Mesendoderm (in vitro differentiated cells): ENCODE results near the gene ZNF764.
A peak's percentile ranks its signal among the peaks of the same experiment; 100 is the strongest.
"Not testable (repeated sequence)": the region's sequence is repeated elsewhere in the genome, so short reads cannot be mapped to it uniquely, and the experiment has no call there.

Experiments used
- DNase-seq: peaks from one replicate; pipeline ENCODE4 v3.0.0; 2013
- H2AK5ac ChIP-seq: 2 replicates; pipeline ENCODE4 v1.6.1; 2013; ENCODE audit warnings: low read length, inconsistent platforms
- H2BK120ac ChIP-seq: 2 replicates; pipeline ENCODE4 v1.6.1; 2013; ENCODE audit warnings: low read depth, mild to moderate bottlenecking, low read length, moderate library complexity, mixed read lengths
- H2BK15ac ChIP-seq: replicated peaks from 2 replicates; pipeline ENCODE4 v1.6.1; 2013; ENCODE audit warnings: low read depth, mild to moderate bottlenecking, moderate library complexity
- H2BK5ac ChIP-seq: 2 replicates; pipeline ENCODE4 v1.6.1; 2013; ENCODE audit warnings: low read length, inconsistent platforms
- H3K18ac ChIP-seq: 2 replicates; pipeline ENCODE4 v1.6.1; 2013; ENCODE audit warnings: mild to moderate bottlenecking, low read length, mixed read lengths
- H3K23ac ChIP-seq: one replicate; pipeline ENCODE4 v1.6.1; 2013; ENCODE audit warnings: low read length
- H3K27ac ChIP-seq: 2 replicates; pipeline ENCODE4 v1.5.1; 2013; ENCODE audit warnings: low read depth, mild to moderate bottlenecking, inconsistent platforms, low read length, moderate library complexity
- H3K27me3 ChIP-seq: 2 replicates; pipeline ENCODE4 v1.6.1; 2013; ENCODE audit warnings: low read length, control low read depth, mild to moderate bottlenecking, inconsistent platforms; ENCODE audit not compliant: insufficient read depth, poor library complexity
- H3K36me3 ChIP-seq: 2 replicates; pipeline ENCODE4 v1.6.1; 2013; ENCODE audit warnings: low read length, inconsistent platforms; ENCODE audit not compliant: control insufficient read depth, insufficient read depth
- H3K4ac ChIP-seq: one replicate; pipeline ENCODE4 v1.6.1; 2013; ENCODE audit warnings: low read depth, mild to moderate bottlenecking, low read length, moderate library complexity
- H3K4me1 ChIP-seq: 2 replicates; pipeline ENCODE4 v1.6.1; 2013; ENCODE audit warnings: low read depth, low read length, inconsistent platforms; ENCODE audit not compliant: control insufficient read depth
- H3K4me2 ChIP-seq: 2 replicates; pipeline ENCODE4 v1.6.1; 2013; ENCODE audit warnings: low read length
- H3K4me3 ChIP-seq: 2 replicates; pipeline ENCODE4 v1.5.1; 2013; ENCODE audit warnings: mild to moderate bottlenecking, low read length
- H3K56ac ChIP-seq: one replicate; pipeline ENCODE4 v1.6.1; 2013; ENCODE audit warnings: low read length
- H3K79me1 ChIP-seq: 2 replicates; pipeline ENCODE4 v1.6.1; 2013; ENCODE audit warnings: low read length, inconsistent platforms
- H3K79me2 ChIP-seq: 2 replicates; pipeline ENCODE4 v1.6.1; 2013; ENCODE audit warnings: mild to moderate bottlenecking, low read length; ENCODE audit not compliant: control insufficient read depth, insufficient read depth
- H3K9ac ChIP-seq: 2 replicates; pipeline ENCODE4 v1.6.1; 2013; ENCODE audit warnings: low read length, inconsistent platforms
- H4K5ac ChIP-seq: one replicate; pipeline ENCODE4 v1.6.1; 2013; ENCODE audit warnings: low read length
- H4K8ac ChIP-seq: one replicate; pipeline ENCODE4 v1.6.1; 2013; ENCODE audit warnings: low read depth, mild to moderate bottlenecking, control low read depth, low read length, moderate library complexity
- WGBS: extraction: QIAGEN DNeasy Blood & Tissue Kit; methylation state at CpG from one replicate; pipeline ENCODE4 v1.1.7; 2013; ENCODE audit warnings: low lambda C conversion rate, missing lambda C conversion rate; ENCODE audit not compliant: insufficient coverage; ENCODE audit errors: extremely low coverage; 5-methylcytosine and 5-hydroxymethylcytosine counted together

Gene ZNF764

DNA sequence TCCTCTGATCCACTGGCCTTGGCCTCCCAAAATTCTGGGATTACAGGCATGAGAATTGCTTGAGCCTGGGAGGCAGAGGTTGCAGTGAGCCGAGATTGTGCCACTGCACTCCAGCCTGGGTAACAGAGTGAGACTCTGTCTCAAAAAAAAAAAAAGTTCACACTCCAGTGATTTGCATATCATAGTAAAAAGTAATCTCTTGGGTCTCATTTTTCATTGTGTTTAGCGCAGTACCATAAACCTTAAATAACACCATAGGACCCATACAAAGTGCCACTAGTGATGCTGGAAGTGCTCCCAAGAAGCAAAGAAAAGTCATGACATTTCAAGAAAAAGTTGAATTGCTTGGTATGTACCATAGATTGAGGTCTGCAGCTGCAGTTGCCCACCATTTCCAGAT lies 31.4 kb upstream of the ZNF764 start:
- H2BK120ac ChIP-seq, H3K36me3 ChIP-seq, H3K9ac ChIP-seq, H3K4me2 ChIP-seq, H2BK5ac ChIP-seq, H3K27ac ChIP-seq, H4K8ac ChIP-seq, H3K27me3 ChIP-seq, H3K23ac ChIP-seq, H2BK15ac ChIP-seq, H4K5ac ChIP-seq, H3K18ac ChIP-seq, H3K4me3 ChIP-seq, H3K4ac ChIP-seq, H2AK5ac ChIP-seq, H3K4me1 ChIP-seq, H3K79me2 ChIP-seq, DNase-seq, H3K79me1 ChIP-seq, H3K56ac ChIP-seq: not testable (repeated sequence)
- WGBS: no CpG with 5 or more reads among the region's 2 CpGs

DNA sequence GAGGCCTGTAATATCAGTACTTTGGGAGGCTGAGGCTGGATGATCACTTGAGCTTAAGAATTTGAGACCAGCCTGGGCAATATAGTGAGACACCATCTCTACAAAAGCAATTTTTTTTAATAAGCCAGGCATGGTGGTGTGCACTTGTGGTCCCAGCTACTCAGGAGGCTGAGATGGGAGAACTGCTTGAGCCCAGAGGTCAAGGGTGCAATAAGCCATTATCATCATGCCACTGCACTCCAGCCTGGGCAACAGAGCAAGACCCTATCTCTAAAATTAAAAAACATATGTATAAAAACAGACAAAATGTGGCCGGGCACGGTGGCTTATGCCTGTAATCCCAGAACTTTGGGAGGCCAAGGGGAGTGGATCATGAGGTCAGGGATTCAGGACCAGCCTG lies 30.5 kb upstream of the ZNF764 start:
- H2BK120ac ChIP-seq: no peak overlapping the region
- no peak overlapping the region for H3K9ac ChIP-seq
- no peak overlapping the region for H3K4me2 ChIP-seq
- no peak overlapping the region for H3K27ac ChIP-seq
- no peak overlapping the region for H3K18ac ChIP-seq
- no peaks in the 10 kb centered on the region for H3K36me3 ChIP-seq
- H3K23ac ChIP-seq: no peak overlapping the region
- H4K8ac ChIP-seq: no peak overlapping the region
- WGBS: no CpG with 5 or more reads among the region's 2 CpGs
- H4K5ac ChIP-seq: no peak overlapping the region
- H3K56ac ChIP-seq: no peak overlapping the region
- no peaks in the 10 kb centered on the region for H3K27me3 ChIP-seq
- no peak overlapping the region for H2BK15ac ChIP-seq
- peaks cover 2% of the 10 kb centered on the region for H3K79me1 ChIP-seq
- no peaks in the 10 kb centered on the region for H3K4me1 ChIP-seq
- no peak for DNase-seq
- H3K4ac ChIP-seq: no peak overlapping the region
- H2BK5ac ChIP-seq: no peak overlapping the region
- no peak overlapping the region for H2AK5ac ChIP-seq
- no peak overlapping the region for H3K4me3 ChIP-seq
- H3K79me2 ChIP-seq: peaks cover 5% of the 10 kb centered on the region

DNA sequence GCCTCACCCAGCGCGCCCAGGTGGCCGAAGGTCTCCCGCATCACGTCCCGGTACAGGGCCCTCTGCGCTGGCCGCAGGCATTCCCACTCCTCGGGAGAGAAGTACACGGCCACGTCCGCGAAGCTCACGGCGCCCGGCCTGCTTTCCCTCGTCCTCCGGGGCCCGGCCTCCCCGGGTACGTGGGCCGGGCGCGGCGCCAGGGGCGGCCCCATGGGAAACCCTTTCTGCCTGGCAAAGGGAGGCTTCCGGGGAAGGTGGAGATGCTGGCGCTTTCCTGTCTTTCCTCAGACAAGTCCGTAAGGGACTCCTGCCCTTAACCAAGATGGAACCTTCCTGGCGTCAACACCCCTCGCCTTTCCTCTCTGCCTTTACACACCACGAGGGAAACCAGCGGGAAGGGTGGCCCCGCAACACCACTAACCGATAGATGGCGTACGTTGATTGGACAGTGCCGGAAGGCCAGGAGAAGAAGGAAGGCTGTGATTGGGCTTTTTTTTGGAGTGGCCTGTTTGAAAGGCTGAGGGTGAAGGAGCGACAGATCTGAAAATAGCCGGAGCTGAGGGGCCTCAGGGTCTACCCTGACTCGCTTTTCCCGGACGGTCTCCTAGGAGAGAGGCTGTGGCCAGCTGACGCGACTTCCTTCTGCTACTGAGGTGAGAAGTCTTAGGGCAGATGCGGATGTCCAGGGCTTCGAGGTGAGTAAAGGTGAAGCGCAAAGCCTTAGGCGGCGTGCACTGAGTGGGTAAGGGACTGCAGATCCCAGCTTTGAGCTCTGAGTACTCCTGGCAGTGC lies 27.4 kb upstream of the ZNF764 start, which contains the start of gene ZNF785:
Gene ZNF785 (minus strand): TSS at position 298 of the 792 bp plus-strand sequence. CDS start 86 bp downstream, at position 212.
- H3K36me3 ChIP-seq: peaks cover 2% of the 10 kb centered on the region
- H3K4me3 ChIP-seq: peak within 1 kb of the TSS; percentile 89
- H3K23ac ChIP-seq: peak within 1 kb of the TSS; percentile 99
- peaks cover 5% of the 10 kb centered on the region for H3K79me2 ChIP-seq
- DNase-seq: peak; percentile 100
- peak within 1 kb of the TSS; percentile 91 for H4K5ac ChIP-seq
- peak within 1 kb of the TSS; percentile 52 for H2BK120ac ChIP-seq
- H3K27ac ChIP-seq: peak within 1 kb of the TSS; percentile 91
- peak within 1 kb of the TSS; percentile 90 for H2BK5ac ChIP-seq
- WGBS: no CpG with 5 or more reads among the region's 50 CpGs
- H3K56ac ChIP-seq: peak within 1 kb of the TSS; percentile 98
- peaks cover 2% of the 10 kb centered on the region for H3K79me1 ChIP-seq
- peak within 1 kb of the TSS; percentile 42 for H4K8ac ChIP-seq
- peak within 1 kb of the TSS; percentile 92 for H3K18ac ChIP-seq
- H3K9ac ChIP-seq: peak within 1 kb of the TSS; percentile 97
- no peak within 1 kb of the TSS for H2BK15ac ChIP-seq
- H2AK5ac ChIP-seq: peak within 1 kb of the TSS; percentile 58
- peak within 1 kb of the TSS; percentile 99 for H3K4ac ChIP-seq
- H3K4me1 ChIP-seq: no peaks in the 10 kb centered on the region
- H3K27me3 ChIP-seq: no peaks in the 10 kb centered on the region
- peak within 1 kb of the TSS; percentile 90 for H3K4me2 ChIP-seq

DNA sequence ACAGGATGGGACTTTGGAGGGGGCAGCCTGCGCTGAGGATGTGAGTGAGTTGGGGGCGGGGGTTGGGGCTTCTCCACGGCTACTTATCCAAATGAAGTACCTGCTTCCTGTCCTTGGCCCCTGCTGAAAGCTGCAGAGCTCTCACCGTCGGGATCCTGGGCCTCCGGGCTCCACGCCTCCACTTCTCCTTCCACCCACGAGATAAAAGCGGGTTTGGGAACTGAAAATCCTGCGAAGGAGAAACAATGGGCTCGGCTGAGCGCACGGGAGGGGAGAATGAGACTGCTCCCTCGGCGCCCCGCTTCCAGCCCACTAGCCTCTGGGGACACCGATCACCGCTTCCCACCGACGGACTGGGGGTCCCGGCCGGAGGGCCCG lies 26.8 kb upstream of the ZNF764 start:
- H2BK15ac ChIP-seq: no peak overlapping the region
- no peak overlapping the region for H2AK5ac ChIP-seq
- peaks cover 2% of the 10 kb centered on the region for H3K36me3 ChIP-seq
- peak overlapping the region; percentile 91 for H3K27ac ChIP-seq
- peak overlapping the region; percentile 98 for H3K56ac ChIP-seq
- peak overlapping the region; percentile 89 for H3K4me3 ChIP-seq
- peak overlapping the region; percentile 42 for H4K8ac ChIP-seq
- peaks cover 5% of the 10 kb centered on the region for H3K79me2 ChIP-seq
- H3K27me3 ChIP-seq: no peaks in the 10 kb centered on the region
- DNase-seq: peak; percentile 70
- no peaks in the 10 kb centered on the region for H3K4me1 ChIP-seq
- H3K23ac ChIP-seq: peak overlapping the region; percentile 99
- H4K5ac ChIP-seq: peak overlapping the region; percentile 91
- peak overlapping the region; percentile 90 for H2BK5ac ChIP-seq
- peak overlapping the region; percentile 90 for H3K4me2 ChIP-seq
- H3K79me1 ChIP-seq: peaks cover 2% of the 10 kb centered on the region
- peak overlapping the region; percentile 99 for H3K4ac ChIP-seq
- peak overlapping the region; percentile 92 for H3K18ac ChIP-seq
- WGBS: no CpG with 5 or more reads among the region's 23 CpGs
- peak overlapping the region; percentile 52 for H2BK120ac ChIP-seq
- H3K9ac ChIP-seq: peak overlapping the region; percentile 97

DNA sequence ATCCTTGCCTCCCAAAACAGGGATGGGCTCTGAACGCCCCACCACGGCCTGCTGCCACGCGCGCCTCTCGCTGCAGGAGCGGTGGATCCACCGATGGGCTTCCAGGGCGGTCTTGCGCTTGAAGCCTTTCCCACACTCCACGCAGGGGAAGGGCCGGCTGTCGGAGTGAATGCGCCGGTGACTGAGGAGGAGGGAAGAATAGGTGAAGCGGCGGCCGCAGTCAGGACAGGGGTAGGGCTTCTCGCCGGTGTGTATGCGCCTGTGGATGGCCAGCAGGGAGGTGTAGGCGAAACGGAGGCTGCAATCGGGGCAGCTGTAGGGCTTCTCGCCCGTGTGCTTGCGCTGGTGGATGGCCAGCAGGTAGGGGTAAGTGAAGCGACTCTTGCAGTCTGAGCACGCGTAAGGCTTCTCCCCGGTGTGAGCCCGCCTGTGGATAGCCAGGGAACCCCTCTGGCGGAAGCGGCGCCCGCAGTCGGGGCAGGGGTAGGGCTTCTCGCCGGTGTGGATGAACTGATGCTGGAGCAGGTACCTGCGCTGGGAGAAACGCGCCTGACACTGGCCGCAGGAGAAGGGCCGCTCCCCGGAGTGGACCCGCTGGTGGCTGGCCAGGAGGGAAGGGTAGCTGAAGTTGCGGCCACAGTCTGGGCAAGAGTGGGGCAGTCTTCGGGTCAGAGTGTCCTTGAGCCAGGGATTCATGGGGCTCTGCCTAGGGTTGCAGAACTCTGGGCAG lies 24.6 kb upstream of the ZNF764 start:
- no peak overlapping the region for H4K8ac ChIP-seq
- no peaks in the 10 kb centered on the region for H3K4me1 ChIP-seq
- no peak overlapping the region for H3K27ac ChIP-seq
- H3K4me2 ChIP-seq: no peak overlapping the region
- H2BK120ac ChIP-seq: no peak overlapping the region
- peaks cover 2% of the 10 kb centered on the region for H3K36me3 ChIP-seq
- peaks cover 2% of the 10 kb centered on the region for H3K79me1 ChIP-seq
- no peak overlapping the region for H2BK5ac ChIP-seq
- H2AK5ac ChIP-seq: no peak overlapping the region
- no peak for DNase-seq
- H3K23ac ChIP-seq: no peak overlapping the region
- no CpG with 5 or more reads among the region's 48 CpGs for WGBS
- H3K4ac ChIP-seq: no peak overlapping the region
- H2BK15ac ChIP-seq: no peak overlapping the region
- H3K56ac ChIP-seq: no peak overlapping the region
- H4K5ac ChIP-seq: no peak overlapping the region
- H3K27me3 ChIP-seq: no peaks in the 10 kb centered on the region
- no peak overlapping the region for H3K9ac ChIP-seq
- peaks cover 5% of the 10 kb centered on the region for H3K79me2 ChIP-seq
- no peak overlapping the region for H3K18ac ChIP-seq
- no peak overlapping the region for H3K4me3 ChIP-seq
